Measurements from ENCODE around the gene TSPYL1. TPM values are rescaled to one million over a fixed set of nuclear protein-coding genes. Genes with fewer than 3 reads are reported as not detected.

Gene TSPYL1
- total and polyA plus RNA-seq, 9 of the 15 experiments (the other 6 are each of a cell fraction or from before 2014, with no cell fraction given), result 23.1 to 56.8 (median 37.9) TPM

GRCh38 chr6:116307633-116308032 is 27.9 kb upstream of the TSPYL1 start:
- no peak overlapping the region for H2AFZ ChIP-seq (ENCODE audit: low read depth, low read length)
- no peaks in the 10 kb centered on the region for H3K9me3 ChIP-seq (replicated peaks; ENCODE audit: control insufficient read depth, insufficient read depth, low read depth, low read length)
- H3K4me3 ChIP-seq, result no peak overlapping the region
- no peaks in the 10 kb centered on the region for H3K9me1 ChIP-seq (ENCODE audit: control insufficient read depth, insufficient read depth, low read length)
- no peaks in the 10 kb centered on the region for H3K4me1 ChIP-seq (replicated peaks in 1 of 2; ENCODE audit: control insufficient read depth in 2 of 2, insufficient read depth in 2 of 2, low read length in 2 of 2)
- H3K27ac ChIP-seq (ENCODE audit: extremely low read depth, low read depth, low read length), result no peak overlapping the region
- H3K4me2 ChIP-seq (ENCODE audit: insufficient read depth, low read length), result no peak overlapping the region
- intact Hi-C loops (cut with micrococcal nuclease) (no loop called here), in situ Hi-C loops (cut with MboI) (no loop called here)
- FAIRE-seq, result no peak
- no TSS peak for BruUV-seq (replicated peaks)
- no peaks in the 10 kb centered on the region for H3K79me2 ChIP-seq (ENCODE audit: control insufficient read depth, insufficient read depth, low read length)
- H4K20me1 ChIP-seq (replicated peaks; ENCODE audit: control insufficient read depth, insufficient read depth, low read length), result no peaks in the 10 kb centered on the region
- DNase-seq (ENCODE audit: extremely low read depth in 1 of 4, low spot score in 3 of 4), result no peak
- no peaks in the 10 kb centered on the region for H3K27me3 ChIP-seq (ENCODE audit: control insufficient read depth in 2 of 2, insufficient read depth in 2 of 2, low read length in 2 of 2)
- 6% methylated on average over 1 of the region's 1 CpG for WGBS (ENCODE audit: insufficient coverage, low coverage, missing lambda C conversion rate)
- no peaks in the 10 kb centered on the region for H3K36me3 ChIP-seq (ENCODE audit: control insufficient read depth, insufficient read depth, low read length)
- ATAC-seq, result no peak
- CTCF ChIA-PET (ENCODE audit: low intra/inter-chr PET ratio), result no interaction called here
- POLR2A ChIA-PET, result no interaction called here
- no peak overlapping the region for H3K9ac ChIP-seq (ENCODE audit: insufficient read depth in 1 of 2, low read depth in 2 of 2, low read length in 2 of 2)
- TF ChIP-seq CCAR2 (IDR thresholded peaks at IDR 0.05; ENCODE audit: low read depth, low read length) (no peak), STAT5A (IDR thresholded peaks at IDR 0.05; ENCODE audit: borderline replicate concordance, low read length) (no peak), ZKSCAN3 (CRISPR knock-in tag; IDR thresholded peaks at IDR 0.05) (no peak), FOXA1 (IDR thresholded peaks at IDR 0.05; ENCODE audit: borderline replicate concordance) (no peak), RCOR1 (IDR thresholded peaks at IDR 0.05; ENCODE audit: borderline replicate concordance in 1 of 2, low read depth in 2 of 2, low read length in 2 of 2) (no peak), SIN3B (IDR thresholded peaks at IDR 0.05; ENCODE audit: low read depth) (no peak), COPS2 (conservative IDR thresholded peaks at IDR 0.05) (no peak), ATF7 (IDR thresholded peaks at IDR 0.05) (no peak), JUND (IDR thresholded peaks at IDR 0.05; ENCODE audit: borderline replicate concordance, low read depth, low read length) (no peak), JUND (tag; IDR thresholded peaks at IDR 0.05; ENCODE audit: borderline replicate concordance, low read depth, low read length) (no peak), ZNF592 (IDR thresholded peaks at IDR 0.05) (no peak), FOXP1 (CRISPR knock-in tag; IDR thresholded peaks at IDR 0.05) (no peak)
- TF ChIP-seq, protein P1, sequence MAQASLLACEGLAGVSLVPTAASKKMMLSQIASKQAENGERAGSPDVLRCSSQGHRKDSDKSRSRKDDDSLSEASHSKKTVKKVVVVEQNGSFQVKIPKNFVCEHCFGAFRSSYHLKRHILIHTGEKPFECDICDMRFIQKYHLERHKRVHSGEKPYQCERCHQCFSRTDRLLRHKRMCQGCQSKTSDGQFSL (CRISPR knock-in tag; IDR thresholded peaks at IDR 0.05), result no peak
- TF ChIP-seq, protein P1 (tag; IDR thresholded peaks at IDR 0.05), result no peak
- TF ChIP-seq, protein P2, sequence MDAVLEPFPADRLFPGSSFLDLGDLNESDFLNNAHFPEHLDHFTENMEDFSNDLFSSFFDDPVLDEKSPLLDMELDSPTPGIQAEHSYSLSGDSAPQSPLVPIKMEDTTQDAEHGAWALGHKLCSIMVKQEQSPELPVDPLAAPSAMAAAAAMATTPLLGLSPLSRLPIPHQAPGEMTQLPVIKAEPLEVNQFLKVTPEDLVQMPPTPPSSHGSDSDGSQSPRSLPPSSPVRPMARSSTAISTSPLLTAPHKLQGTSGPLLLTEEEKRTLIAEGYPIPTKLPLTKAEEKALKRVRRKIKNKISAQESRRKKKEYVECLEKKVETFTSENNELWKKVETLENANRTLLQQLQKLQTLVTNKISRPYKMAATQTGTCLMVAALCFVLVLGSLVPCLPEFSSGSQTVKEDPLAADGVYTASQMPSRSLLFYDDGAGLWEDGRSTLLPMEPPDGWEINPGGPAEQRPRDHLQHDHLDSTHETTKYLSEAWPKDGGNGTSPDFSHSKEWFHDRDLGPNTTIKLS (IDR thresholded peaks at IDR 0.05; ENCODE audit: borderline replicate concordance, low read depth), result no peak

All from K562 (cell line).